Measurements from ENCODE around the gene DNM3. TPM values are rescaled to one million over a fixed set of nuclear protein-coding genes. Genes with fewer than 3 reads are reported as not detected.

The DNM3 gene
- total RNA-seq, 1 donor from 2014 or later: 1.8 TPM

DNA sequence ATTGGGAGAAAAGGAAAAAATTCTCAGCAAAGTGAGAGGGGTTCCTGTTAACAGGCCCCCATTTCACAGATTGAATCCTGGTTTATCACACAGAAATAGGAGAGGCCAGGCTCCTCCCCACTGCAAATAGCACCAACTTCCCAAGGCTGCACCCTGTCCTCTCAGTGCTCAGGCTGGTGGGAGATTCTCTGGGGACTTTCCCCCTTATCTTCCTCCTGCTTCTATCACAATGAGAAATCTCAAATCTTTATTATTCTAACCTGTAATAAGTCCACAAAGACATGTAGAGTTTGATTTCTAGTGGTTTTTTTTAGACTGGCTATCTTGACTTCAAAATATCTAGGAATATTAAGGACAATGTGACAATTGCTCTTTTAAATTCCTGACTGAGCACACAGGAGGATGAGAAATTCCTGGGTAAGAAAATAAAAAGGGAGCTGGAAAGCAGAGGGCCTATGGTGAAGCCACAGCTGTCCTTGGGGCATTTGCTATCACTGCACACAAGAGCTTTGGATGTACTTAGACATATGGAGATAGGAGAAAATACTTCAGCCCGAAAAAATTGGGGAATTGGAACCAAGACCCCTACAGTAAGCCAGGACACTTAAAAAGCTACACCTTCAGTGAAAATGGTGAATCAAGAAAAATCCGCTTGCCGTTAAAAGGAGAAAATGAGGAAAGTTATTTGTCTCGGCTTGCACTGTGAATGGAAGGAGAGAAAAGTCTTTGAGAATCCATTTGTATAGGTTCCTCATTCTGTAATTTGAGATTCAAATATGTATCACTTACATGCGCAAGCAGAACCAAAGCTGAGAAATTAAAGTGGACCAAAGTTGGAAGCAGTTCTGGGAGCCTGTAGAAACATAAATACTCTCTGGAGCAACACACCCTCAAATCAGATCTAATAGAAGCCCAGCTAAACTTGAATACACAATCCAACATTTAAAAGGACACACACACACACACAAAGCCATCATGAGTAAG lies 513.3 kb downstream of the DNM3 start:
- TF ChIP-seq, protein P1, sequence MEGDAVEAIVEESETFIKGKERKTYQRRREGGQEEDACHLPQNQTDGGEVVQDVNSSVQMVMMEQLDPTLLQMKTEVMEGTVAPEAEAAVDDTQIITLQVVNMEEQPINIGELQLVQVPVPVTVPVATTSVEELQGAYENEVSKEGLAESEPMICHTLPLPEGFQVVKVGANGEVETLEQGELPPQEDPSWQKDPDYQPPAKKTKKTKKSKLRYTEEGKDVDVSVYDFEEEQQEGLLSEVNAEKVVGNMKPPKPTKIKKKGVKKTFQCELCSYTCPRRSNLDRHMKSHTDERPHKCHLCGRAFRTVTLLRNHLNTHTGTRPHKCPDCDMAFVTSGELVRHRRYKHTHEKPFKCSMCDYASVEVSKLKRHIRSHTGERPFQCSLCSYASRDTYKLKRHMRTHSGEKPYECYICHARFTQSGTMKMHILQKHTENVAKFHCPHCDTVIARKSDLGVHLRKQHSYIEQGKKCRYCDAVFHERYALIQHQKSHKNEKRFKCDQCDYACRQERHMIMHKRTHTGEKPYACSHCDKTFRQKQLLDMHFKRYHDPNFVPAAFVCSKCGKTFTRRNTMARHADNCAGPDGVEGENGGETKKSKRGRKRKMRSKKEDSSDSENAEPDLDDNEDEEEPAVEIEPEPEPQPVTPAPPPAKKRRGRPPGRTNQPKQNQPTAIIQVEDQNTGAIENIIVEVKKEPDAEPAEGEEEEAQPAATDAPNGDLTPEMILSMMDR (conservative IDR thresholded peaks at IDR 0.05; ENCODE audit: low read depth, low read length): no peak
- no peak for DNase-seq (ENCODE audit: low read depth)

DNA sequence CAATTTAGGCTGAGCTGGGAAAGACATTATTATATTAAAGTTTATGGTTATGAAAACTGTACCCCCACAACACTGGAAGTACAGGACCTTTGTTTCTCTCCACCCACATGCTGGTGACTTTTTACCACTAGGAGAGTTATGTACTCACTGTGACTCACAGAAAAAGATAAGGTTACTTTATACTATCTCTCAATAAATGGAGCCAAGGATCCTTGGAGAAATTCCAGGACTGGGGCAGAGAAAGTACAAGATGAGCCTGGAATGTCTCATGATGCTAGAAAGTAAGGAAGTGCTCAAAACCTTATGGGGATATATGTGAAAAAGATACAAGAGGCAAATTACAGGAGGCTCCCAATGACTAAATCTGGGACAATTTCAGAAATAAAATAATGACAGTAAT lies 515.3 kb downstream of the DNM3 start:
- TF ChIP-seq, protein P1 (conservative IDR thresholded peaks at IDR 0.05; ENCODE audit: low read depth, low read length): no peak
- no peak overlapping the region for H3K4me3 ChIP-seq (ENCODE audit: low read depth, low read length)
- DNase-seq (ENCODE audit: low read depth): no peak

More for the DNA sequence above, 513.3 kb downstream of the DNM3 start:
- no peak overlapping the region for H3K4me3 ChIP-seq (ENCODE audit: low read depth, low read length)

DNA sequence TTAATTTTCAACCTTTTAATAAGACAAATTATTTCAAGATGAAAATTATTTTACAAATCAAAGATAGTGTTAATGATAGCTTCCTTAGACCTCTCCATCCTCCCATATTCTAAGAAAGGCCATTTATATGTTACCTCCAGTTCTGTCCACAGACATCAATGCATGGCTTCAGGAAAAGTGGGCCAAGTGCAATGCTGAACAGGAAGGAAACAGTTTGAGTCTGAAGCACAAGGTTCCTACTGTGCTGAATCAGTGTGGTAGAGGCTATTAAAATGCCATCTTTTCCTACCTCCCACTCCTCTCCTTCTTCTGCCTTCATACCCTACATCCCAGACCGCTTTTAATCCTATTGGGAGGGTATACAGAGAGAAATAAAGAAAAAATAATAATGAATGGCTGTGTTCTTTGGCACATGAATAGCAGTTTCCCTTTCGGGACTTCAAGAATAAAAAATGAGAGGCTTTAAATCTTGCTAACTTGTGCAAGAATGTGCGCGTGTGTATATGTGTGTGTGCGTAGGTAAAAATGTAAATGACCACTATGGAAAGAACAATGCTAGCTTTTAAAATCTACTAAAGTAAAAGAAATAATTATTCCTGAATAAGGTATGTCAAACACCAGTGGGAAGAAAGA lies 516.6 kb downstream of the DNM3 start:
- no peak overlapping the region for H3K4me3 ChIP-seq (ENCODE audit: low read depth, low read length)
- no peak for DNase-seq (ENCODE audit: low read depth)
- TF ChIP-seq, protein P1 (conservative IDR thresholded peaks at IDR 0.05; ENCODE audit: low read depth, low read length): no peak

DNA sequence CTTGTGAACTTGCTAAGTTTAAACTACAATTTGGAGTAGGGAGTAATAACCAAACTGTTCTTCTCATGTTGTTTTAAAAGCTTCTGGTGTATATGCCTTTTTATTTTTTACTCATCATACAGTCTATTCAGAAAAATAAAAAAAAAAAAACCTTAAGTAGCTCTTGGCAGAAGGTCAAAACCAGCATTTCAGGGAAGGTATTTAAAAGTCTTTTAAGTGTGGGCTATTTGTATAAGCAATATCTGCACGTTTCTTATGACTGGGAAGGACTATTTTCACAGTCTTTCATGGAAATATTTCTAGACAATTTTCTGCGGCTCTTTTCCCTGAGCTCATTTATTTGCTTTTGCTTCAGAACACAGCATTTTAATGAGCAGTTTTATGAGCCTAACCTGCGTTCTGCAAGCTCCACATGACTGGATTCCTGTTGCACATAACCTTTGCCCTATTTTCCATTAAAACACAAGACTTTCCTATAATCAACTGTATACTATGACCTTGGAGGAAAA lies 518.2 kb downstream of the DNM3 start:
- H3K4me3 ChIP-seq (ENCODE audit: low read depth, low read length): no peak overlapping the region
- peak; percentile 72 for DNase-seq (ENCODE audit: low read depth)
- TF ChIP-seq, protein P1 (conservative IDR thresholded peaks at IDR 0.05; ENCODE audit: low read depth, low read length): no peak

DNA sequence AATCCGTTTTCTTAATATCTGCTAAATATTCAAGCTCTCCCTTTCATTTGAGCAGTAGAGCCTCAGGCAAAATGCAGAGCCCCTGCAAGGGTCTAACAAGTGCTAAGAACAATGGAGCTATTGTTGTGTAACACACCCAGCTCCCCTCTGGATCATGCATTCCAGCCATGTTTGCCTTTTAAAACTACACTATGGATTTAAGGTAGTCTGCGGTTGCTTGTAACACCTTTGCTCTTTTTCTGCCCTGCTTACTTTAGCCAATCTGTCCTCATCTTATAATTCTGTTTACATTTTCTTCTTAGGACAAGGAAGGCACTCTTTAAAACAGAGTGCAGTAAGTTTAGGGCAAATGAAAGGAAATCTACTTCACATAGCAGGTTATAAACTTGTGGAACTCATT lies 519.2 kb downstream of the DNM3 start:
- H3K4me3 ChIP-seq (ENCODE audit: low read depth, low read length): no peak overlapping the region
- TF ChIP-seq, protein P1 (conservative IDR thresholded peaks at IDR 0.05; ENCODE audit: low read depth, low read length): no peak
- no peak for DNase-seq (ENCODE audit: low read depth)

DNA sequence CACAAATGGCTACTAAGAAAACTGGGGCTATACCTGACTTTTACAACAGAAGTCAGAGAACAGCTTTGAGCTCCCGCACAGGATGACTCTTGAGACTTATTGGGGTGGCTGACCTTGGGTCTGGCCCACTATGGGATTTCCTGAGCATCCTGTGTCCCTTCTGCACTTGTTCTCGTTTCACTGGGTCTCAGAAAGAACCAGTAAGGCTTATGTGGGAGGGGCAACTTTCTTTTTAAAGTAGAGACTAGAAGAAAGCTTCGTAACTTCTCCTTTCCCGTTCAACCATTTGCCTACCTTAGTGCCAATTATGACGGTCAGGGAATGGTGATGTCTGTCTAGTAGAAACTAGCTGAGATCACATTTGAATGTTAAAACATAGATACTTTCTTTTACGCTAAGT lies 519.7 kb downstream of the DNM3 start:
- H3K4me3 ChIP-seq (ENCODE audit: low read depth, low read length): no peak overlapping the region
- TF ChIP-seq, protein P1 (conservative IDR thresholded peaks at IDR 0.05; ENCODE audit: low read depth, low read length): no peak
- no peak for DNase-seq (ENCODE audit: low read depth)

All from epithelial cell of proximal tubule (primary cell).